Fibroblast of mammary gland (primary cell): ENCODE results near the gene KCNK2.

Experiments used
- DNase-seq: peaks from one replicate; pipeline ENCODE4 v3.0.0-alpha.2; 2010; ENCODE audit warnings: low read depth
- H3K4me3 ChIP-seq: 2 replicates; pipeline ENCODE4 v1.5.1; 2011; ENCODE audit warnings: low read depth, mild to moderate bottlenecking, low read length, moderate library complexity; ENCODE audit not compliant: control insufficient read depth
- CTCF ChIP-seq: conservative IDR thresholded peaks from 2 replicates; pipeline ENCODE4 v1.5.1; 2011; ENCODE audit warnings: low read depth, low read length, inconsistent platforms; ENCODE audit not compliant: control insufficient read depth, insufficient read depth

KCNK2 gene, protein sequence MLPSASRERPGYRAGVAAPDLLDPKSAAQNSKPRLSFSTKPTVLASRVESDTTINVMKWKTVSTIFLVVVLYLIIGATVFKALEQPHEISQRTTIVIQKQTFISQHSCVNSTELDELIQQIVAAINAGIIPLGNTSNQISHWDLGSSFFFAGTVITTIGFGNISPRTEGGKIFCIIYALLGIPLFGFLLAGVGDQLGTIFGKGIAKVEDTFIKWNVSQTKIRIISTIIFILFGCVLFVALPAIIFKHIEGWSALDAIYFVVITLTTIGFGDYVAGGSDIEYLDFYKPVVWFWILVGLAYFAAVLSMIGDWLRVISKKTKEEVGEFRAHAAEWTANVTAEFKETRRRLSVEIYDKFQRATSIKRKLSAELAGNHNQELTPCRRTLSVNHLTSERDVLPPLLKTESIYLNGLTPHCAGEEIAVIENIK

GRCh38 chr1:215082532-215083382, at the start of gene KCNK2:
KCNK2 (plus strand) TSS chr1:215082737; CDS start chr1:215083386, 649 bp downstream.
- peak; percentile 56 for DNase-seq
- peak within 1 kb of the TSS; percentile 84 for H3K4me3 ChIP-seq
- TF ChIP-seq CTCF = no peak

- no peak for TF ChIP-seq CTCF
- DNase-seq = no peak
- H3K4me3 ChIP-seq = no peak overlapping the region
Measured at GRCh38 chr1:215032911-215033526, 49.5 kb upstream of the KCNK2 start.

- TF ChIP-seq CTCF = no peak
- DNase-seq = no peak
- H3K4me3 ChIP-seq = no peak overlapping the region
Measured at GRCh38 chr1:215040190-215040589, 42.3 kb upstream of the KCNK2 start.

- no peak for DNase-seq
- H3K4me3 ChIP-seq = no peak overlapping the region
- no peak for TF ChIP-seq CTCF
Measured at GRCh38 chr1:215043401-215043800, 39.1 kb upstream of the KCNK2 start.

DNA sequence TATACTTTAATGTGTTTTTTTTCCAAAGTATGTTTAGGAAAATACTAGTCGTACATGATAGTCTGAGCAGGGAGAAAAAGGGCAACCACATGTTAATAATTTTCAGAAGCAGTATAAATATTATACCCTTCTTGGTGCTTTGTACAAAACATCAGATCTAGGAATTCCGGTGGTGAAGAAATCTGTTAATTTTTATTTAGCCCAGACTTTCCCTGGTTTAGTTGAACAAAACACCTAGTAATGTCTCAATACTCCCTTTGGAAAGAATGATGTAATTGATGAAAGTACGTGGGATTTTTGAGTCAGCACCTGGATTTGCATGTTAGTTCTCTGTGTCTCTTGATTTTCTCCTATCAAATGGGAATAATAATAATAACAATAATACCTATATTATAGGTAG, 38.4 kb upstream of the KCNK2 start:
- TF ChIP-seq CTCF = no peak
- H3K4me3 ChIP-seq = no peak overlapping the region
- no peak for DNase-seq

DNA sequence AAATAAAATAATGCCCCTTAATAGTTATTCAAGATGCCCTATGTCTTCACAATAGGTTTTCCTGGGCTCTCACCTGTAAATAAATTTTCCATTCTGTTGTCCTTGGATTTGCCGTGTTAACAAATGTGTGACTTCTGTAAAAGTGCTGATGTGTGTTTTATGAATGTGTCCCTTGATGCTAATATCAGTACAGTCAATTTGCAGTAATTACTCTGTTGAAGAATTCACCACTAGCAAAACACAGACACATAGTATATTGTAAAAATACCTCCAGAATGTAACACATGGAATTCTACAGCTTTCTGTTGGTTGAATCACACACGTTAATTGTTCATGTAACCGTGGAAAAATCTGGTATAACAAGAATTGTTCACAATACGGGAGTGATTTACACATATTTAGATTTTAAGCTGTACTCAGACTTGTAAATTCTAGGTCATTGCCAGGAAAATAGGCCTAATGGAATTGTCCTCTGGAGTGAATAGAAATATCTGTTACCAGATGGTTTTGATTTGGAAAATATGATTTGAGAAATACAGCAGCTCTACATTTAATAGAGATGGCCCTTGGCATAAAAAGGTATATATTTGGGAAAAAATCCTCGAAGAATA, 36.7 kb upstream of the KCNK2 start:
- TF ChIP-seq CTCF = no peak
- peak; percentile 38 for DNase-seq
- no peak overlapping the region for H3K4me3 ChIP-seq
